Endothelial cell of umbilical vein (primary cell): ENCODE measurements around the gene CTTNBP2NL. TPM values are rescaled to one million over a fixed set of nuclear protein-coding genes. Genes with fewer than 3 reads are reported as not detected.
A peak's percentile ranks its signal among the peaks of the same experiment; 100 is the strongest.

Experiments
- BruUV-seq: library from RNA; stranded (reverse); fragments of 400-500 nt; replicated peaks from 2 replicates; lab custom pipeline; 2021; lab: Mats Ljungman, UMichigan
- CTCF ChIA-PET: fragments of 300-600, 350-600 bp; sonication (Branson Sonifier 250); formaldehyde crosslinking; loops from one replicate; lab custom pipeline; 2021; ENCODE audit warnings: antibody characterized with exemption, inconsistent platforms; lab: Charles Lee
- POLR2A ChIA-PET: fragments of 300-600, 350-600 bp; sonication (Branson Sonifier 250); formaldehyde crosslinking; loops from one replicate; lab custom pipeline; 2021; ENCODE audit warnings: antibody characterized with exemption, inconsistent platforms; lab: Charles Lee
- DNase-seq: peaks from one replicate; pipeline ENCODE4 v3.0.0-alpha.2; 2011; ENCODE audit warnings: low read depth, low spot score
- FAIRE-seq: peaks from 2 replicates; lab custom pipeline; 2011; peaks lifted over from hg19 to GRCh38; lab: Jason Lieb, UNC
- H2AFZ ChIP-seq: 2 replicates; pipeline ENCODE4 v1.6.0; 2012; ENCODE audit warnings: low read depth, low read length, control low read depth, inconsistent platforms
- H3K27ac ChIP-seq: 2 replicates; pipeline ENCODE4 v1.5.1; 2011; ENCODE audit warnings: low read depth, mild to moderate bottlenecking, control low read depth, low read length, moderate library complexity; ENCODE audit not compliant: insufficient read depth
- H3K27me3 ChIP-seq, 2 experiments: 2 replicates each; pipeline versions ENCODE4 v1.6.0 to v1.6.1; 2011; ENCODE audit warnings: low read length in 2 of 2, mixed read lengths in 1 of 2; ENCODE audit not compliant: control insufficient read depth in 2 of 2, insufficient read depth in 2 of 2
- H3K36me3 ChIP-seq, 2 experiments: 2 replicates in 1 of 2; 3 replicates in 1 of 2; pipeline ENCODE4 v1.5.1; 2011; ENCODE audit warnings: low read length in 2 of 2, mild to moderate bottlenecking in 1 of 2, moderate library complexity in 1 of 2; ENCODE audit not compliant: control insufficient read depth in 2 of 2, insufficient read depth in 2 of 2; ENCODE audit errors: extremely low read depth in 1 of 2
- H3K4me1 ChIP-seq: 3 replicates; pipeline ENCODE4 v1.5.1; 2011; ENCODE audit warnings: mild to moderate bottlenecking, low read length; ENCODE audit not compliant: control insufficient read depth, insufficient read depth; ENCODE audit errors: extremely low read depth
- H3K4me2 ChIP-seq: 2 replicates; pipeline ENCODE4 v1.6.1; 2011; ENCODE audit warnings: low read length, control low read depth, mixed read lengths; ENCODE audit not compliant: insufficient read depth
- H3K4me3 ChIP-seq, 3 experiments: fragments of 200-600 bp in 1 of 3; sonication (generic), shearing (Covaris generic) in 1 of 3; replicated peaks in 1 of 3; 2 replicates each; pipeline ENCODE4 v1.5.1; 2011 to 2016; ENCODE audit warnings: control low read depth in 3 of 3, low read length in 3 of 3, mild to moderate bottlenecking in 2 of 3, inconsistent platforms in 1 of 3, low read depth in 1 of 3, moderate library complexity in 1 of 3; ENCODE audit not compliant: insufficient read depth in 1 of 3
- H3K79me2 ChIP-seq: 2 replicates; pipeline ENCODE4 v1.6.0; 2012; ENCODE audit warnings: low read length, inconsistent platforms; ENCODE audit not compliant: control insufficient read depth, insufficient read depth
- H3K9ac ChIP-seq: replicated peaks from 2 replicates; pipeline ENCODE3; 2011; ENCODE audit warnings: low read length, control low read depth; ENCODE audit not compliant: insufficient read depth; ENCODE audit errors: extremely low read depth
- H3K9me1 ChIP-seq: replicated peaks from 3 replicates; pipeline ENCODE4 v1.6.0; 2011; ENCODE audit warnings: mild to moderate bottlenecking, low read length; ENCODE audit not compliant: control insufficient read depth, insufficient read depth; ENCODE audit errors: extremely low read depth
- H3K9me3 ChIP-seq: replicated peaks from 2 replicates; pipeline ENCODE4 v1.5.1; 2012; ENCODE audit warnings: low read length, inconsistent platforms; ENCODE audit not compliant: control insufficient read depth, insufficient read depth
- H4K20me1 ChIP-seq: replicated peaks from 2 replicates; pipeline ENCODE3; 2011; ENCODE audit warnings: mild to moderate bottlenecking, low read length; ENCODE audit not compliant: control insufficient read depth, insufficient read depth; ENCODE audit errors: extremely low read depth
- CTCF ChIP-seq, 2 donors: IDR thresholded peaks; 1 replicate in 1 of 2; 2 replicates in 1 of 2; pipeline ENCODE4 v1.5.1; 2011; ENCODE audit warnings: low read length in 2 of 2, mild to moderate bottlenecking in 2 of 2, moderate library complexity in 2 of 2, control low read depth in 1 of 2, inconsistent platforms in 1 of 2, low read depth in 1 of 2; ENCODE audit not compliant: insufficient read depth in 1 of 2; ENCODE audit errors: extremely low read depth in 1 of 2
- EZH2 ChIP-seq: IDR thresholded peaks from 2 replicates; pipeline ENCODE4 v1.6.1; 2012; ENCODE audit warnings: borderline replicate concordance, low read depth, mild to moderate bottlenecking, moderate library complexity, low read length, inconsistent platforms; ENCODE audit not compliant: severe bottlenecking
- FOS ChIP-seq: IDR thresholded peaks from 2 replicates; pipeline ENCODE4 v1.6.1; 2011; ENCODE audit warnings: mild to moderate bottlenecking, low read length, moderate library complexity, borderline replicate concordance; ENCODE audit not compliant: insufficient read depth
- JUN ChIP-seq: IDR thresholded peaks from 2 replicates; pipeline ENCODE4 v1.6.1; 2011; ENCODE audit warnings: borderline replicate concordance, low read depth; ENCODE audit not compliant: insufficient read length, insufficient read depth
- MAX ChIP-seq: IDR thresholded peaks from 2 replicates; pipeline ENCODE4 v1.6.1; 2011; ENCODE audit not compliant: insufficient read depth, insufficient read length
- POLR2AphosphoS5 ChIP-seq: IDR thresholded peaks from 2 replicates; pipeline ENCODE4 v1.6.1; 2012; ENCODE audit warnings: low read depth, mild to moderate bottlenecking, control low read depth, low read length, moderate library complexity; ENCODE audit not compliant: insufficient read depth
- dilution Hi-C: fragments of 300-500 bp; cut with MboI; formaldehyde crosslinking; loops from one replicate; pipeline ENCODE4 v1.15.0; 2019; ENCODE audit warnings: low sequenced_read_pairs; ENCODE audit not compliant: extremely low pct_ligation_motif_present
- intact Hi-C: fragments of 100-400 bp; cut with micrococcal nuclease; formaldehyde crosslinking; loops from one replicate; pipeline ENCODE4 v1.10.0; 2022
- polyA plus RNA-seq, 4 experiments: library from polyadenylated mRNA; depleted of rRNA in 3 of 4; stranded (reverse) in 3 of 4; unstranded in 1 of 4; fragments of >200 nt; gene quantifications; 2 replicates each; pipeline versions ENCODE4 v1.2.1 to v1.2.3, GENCODE V29; 2011 to 2012; ENCODE audit warnings: missing spikeins in 1 of 4
- total RNA-seq: library from RNA; stranded (reverse); gene quantifications from 2 replicates; pipeline ENCODE4 v1.2.3, GENCODE V29; 2021

The CTTNBP2NL gene
- total and polyA plus RNA-seq, 2 donors (not counting 3 experiments of a cell fraction or from before 2014, with no cell fraction given): 21.5 to 94.4 TPM

GRCh38 chr1:112369392-112370285 lies 26.4 kb upstream of the CTTNBP2NL start:
- DNase-seq (peak; percentile 87), FAIRE-seq (peak; percentile 88)
- H3K4me3 ChIP-seq: no peak overlapping the region
- H2AFZ ChIP-seq: peak overlapping the region; percentile 63
- no peak overlapping the region for H3K4me2 ChIP-seq
- no peaks in the 10 kb centered on the region for H3K4me1 ChIP-seq
- H3K9me1 ChIP-seq: no peaks in the 10 kb centered on the region
- no peaks in the 10 kb centered on the region for H3K9me3 ChIP-seq
- intact Hi-C loops (loop anchor here (2.0 to 5.0 kb wide), 3 partner anchors 19 to 887 kb away; no protein-coding TSS in a partner anchor), dilution Hi-C loops (no loop called here)
- H4K20me1 ChIP-seq: no peaks in the 10 kb centered on the region
- H3K27me3 ChIP-seq: peaks cover 10 to 12% of the 10 kb centered on the region in 2 experiments
- TF ChIP-seq EZH2 (no peak), JUN (no peak), MAX (no peak), FOS (no peak), CTCF (IDR thresholded peaks at IDR 0.05; ENCODE audit: extremely low read depth in 1 of 2, insufficient read depth in 1 of 2, low read depth in 1 of 2, low read length in 2 of 2) (peak; percentile 98 to 99), POLR2AphosphoS5 (no peak)
- BruUV-seq: no TSS peak
- H3K9ac ChIP-seq: no peak overlapping the region
- ChIA-PET POLR2A (interaction anchor here (0.9 to 1.3 kb wide), 2 partner anchors 25 to 71 kb away, joined by 3 to 4 read pairs; no protein-coding TSS in a partner anchor), CTCF (interaction anchor here (0.6 to 10.0 kb wide), 28 partner anchors 11 to 888 kb away, joined by 3 to 137 read pairs (median 4); partner anchors contain the start of genes CTTNBP2NL and ST7L)
- no peak overlapping the region for H3K27ac ChIP-seq
- no peaks in the 10 kb centered on the region for H3K79me2 ChIP-seq
- H3K36me3 ChIP-seq: no peaks in the 10 kb centered on the region
